GM12801 (cell line): ENCODE data around the gene IFNA13.

ENCODE experiments used
- TF ChIP-seq, protein P1 (sequence below): IDR thresholded peaks from one replicate; pipeline ENCODE4 v1.5.1; 2011; ENCODE audit warnings: control low read depth; ENCODE audit not compliant: insufficient read length; ENCODE audit errors: extremely low read depth

Gene IFNA13

DNA sequence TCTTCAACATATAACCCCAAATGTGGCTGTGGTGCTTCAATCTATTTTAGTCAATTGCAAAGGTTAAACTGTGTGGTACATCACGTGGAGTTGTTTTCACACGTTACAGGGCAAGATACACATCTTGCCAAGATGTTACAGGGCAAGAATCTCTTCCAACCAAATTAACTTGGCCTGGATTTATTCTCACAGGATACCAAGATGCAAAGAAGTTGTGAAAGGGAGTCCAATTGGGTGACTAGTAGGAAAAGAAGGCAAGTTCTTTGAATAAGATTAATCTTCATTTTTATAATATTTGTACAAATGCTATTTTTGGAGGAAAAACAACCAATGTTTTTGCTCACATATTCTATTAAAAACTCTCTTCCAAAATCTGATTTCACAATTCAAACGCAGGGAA is 36.3 kb upstream of the IFNA13 start:
- TF ChIP-seq, protein P1, sequence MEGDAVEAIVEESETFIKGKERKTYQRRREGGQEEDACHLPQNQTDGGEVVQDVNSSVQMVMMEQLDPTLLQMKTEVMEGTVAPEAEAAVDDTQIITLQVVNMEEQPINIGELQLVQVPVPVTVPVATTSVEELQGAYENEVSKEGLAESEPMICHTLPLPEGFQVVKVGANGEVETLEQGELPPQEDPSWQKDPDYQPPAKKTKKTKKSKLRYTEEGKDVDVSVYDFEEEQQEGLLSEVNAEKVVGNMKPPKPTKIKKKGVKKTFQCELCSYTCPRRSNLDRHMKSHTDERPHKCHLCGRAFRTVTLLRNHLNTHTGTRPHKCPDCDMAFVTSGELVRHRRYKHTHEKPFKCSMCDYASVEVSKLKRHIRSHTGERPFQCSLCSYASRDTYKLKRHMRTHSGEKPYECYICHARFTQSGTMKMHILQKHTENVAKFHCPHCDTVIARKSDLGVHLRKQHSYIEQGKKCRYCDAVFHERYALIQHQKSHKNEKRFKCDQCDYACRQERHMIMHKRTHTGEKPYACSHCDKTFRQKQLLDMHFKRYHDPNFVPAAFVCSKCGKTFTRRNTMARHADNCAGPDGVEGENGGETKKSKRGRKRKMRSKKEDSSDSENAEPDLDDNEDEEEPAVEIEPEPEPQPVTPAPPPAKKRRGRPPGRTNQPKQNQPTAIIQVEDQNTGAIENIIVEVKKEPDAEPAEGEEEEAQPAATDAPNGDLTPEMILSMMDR = no peak

DNA sequence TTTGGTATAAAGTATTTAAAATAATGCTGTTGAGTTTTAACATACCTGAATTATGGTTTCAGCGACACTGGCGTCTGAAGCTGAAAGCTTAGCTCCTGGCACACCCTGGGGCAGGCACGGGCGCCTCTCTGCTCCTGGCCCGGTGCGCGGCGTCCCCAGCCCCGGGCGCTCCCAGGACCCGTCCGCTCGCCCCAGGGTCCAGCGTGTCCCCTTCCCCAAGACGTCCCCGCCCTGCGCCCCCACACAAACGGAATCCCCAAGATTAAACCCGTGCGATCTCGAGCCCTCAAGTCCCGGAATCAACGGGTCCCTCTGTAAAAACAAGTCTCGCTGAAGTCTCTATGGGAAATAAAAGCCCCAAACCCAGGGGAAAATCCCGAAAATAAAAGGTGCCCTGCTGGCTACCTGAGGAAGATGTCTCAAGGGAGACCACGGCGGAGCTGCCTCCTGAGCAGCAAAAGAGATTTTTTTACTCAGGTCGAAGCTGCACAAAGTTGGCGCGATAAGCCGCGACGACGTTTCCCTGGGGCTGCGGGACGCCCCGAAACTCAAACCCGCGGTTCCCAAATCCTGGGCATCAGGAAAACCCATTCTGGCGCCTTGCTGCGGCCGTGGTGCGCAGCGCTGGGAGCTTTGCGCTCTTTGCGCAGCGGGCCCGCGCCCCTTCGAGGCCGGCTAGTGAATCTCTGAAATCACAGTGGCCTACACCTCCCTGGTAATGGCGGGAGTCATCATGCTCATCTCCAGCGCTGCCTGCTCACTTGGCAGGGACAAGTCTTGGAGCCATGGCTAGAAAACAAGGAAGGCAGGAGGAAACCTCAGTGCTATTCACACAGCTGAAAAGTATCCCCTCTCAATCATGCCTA is 34.8 kb upstream of the IFNA13 start:
- TF ChIP-seq, protein P1 = no peak

DNA sequence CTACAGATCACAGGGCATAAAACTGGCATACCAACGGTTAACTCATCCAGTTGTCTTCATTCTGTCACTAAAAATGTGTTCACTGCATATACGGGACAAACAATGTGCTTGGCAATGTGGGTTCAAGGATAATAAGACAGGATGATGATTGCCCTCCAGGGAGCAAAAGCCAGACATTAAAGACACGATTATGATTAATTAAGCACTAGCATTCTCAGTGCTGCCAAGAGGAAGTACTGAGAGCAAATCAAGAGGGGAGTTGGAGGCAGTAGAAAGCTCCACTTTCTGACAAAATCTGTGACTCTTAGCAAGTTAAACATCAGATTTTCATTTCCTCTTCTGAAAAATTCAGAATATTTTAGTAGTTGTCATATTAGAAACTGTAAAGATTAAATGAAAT is 32.1 kb upstream of the IFNA13 start:
- TF ChIP-seq, protein P1 = no peak

DNA sequence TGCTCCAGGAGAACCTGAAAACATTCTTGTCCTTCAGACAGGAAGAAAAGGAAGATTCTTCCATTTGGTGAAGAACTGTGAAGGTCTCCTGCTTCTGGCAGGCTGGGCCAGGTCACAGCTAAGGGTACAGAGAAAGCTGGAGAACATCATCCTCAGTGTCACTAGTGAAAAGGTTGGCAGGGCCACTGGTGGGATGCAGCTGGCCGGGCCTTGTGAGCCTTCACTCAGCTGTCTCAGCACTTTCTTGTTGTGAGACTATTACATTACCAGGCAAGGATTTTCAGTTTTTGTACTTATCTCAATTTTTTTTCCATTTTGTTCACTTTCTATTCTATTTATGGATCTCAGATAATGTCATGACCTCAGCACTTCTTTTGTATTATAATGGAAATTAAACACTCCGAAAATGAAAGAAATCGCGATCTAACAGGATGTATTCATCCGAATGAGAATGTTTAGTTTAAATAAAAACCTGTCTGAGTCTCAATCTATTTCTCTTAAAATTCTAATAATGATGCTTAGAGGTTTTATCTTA is 31.2 kb upstream of the IFNA13 start:
- TF ChIP-seq, protein P1 = no peak

DNA sequence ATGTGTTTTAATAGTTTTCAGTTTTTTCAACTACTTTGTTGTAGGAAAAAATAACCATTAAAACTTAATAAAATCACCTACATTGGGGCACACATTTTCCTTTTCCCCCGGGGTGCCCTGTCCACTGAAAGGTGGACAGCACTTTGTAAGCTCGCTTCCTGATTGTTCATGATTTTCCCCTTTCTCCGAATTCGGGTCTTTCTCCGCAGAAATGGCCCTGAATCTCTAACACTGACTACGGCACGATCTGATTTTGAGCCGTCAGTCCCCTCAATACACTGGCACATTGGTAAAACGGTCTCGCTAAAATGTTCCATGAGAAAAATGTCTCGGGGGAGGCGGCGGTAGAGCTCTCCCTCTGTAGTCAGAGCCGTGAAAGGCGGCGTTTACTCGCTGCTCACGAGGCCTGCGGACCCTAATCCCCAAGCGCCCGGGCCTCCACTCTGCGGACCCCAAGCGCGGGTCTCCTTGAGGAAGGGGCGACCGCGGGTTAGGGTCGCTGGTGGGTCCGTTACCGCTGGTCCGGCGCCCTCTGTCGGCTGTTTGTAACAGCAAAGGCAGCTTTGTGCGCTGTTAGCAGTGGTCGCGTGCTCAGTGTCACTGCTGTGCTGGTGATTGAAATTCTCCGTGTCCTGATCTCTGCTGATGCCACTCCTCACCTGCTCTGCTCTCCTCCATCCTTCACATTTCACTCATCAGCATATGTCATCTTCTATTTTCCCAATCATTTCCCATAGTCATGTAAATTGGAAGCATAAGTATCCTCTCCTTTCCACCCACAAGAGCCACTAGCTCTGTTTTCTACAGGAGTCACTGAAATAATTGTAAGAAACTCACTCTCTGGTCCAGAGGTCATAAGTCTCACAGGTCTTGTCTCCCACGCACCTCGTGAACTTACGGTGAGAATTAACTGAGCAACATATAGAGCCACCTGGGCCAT is 28.2 kb upstream of the IFNA13 start:
- TF ChIP-seq, protein P1 = no peak

DNA sequence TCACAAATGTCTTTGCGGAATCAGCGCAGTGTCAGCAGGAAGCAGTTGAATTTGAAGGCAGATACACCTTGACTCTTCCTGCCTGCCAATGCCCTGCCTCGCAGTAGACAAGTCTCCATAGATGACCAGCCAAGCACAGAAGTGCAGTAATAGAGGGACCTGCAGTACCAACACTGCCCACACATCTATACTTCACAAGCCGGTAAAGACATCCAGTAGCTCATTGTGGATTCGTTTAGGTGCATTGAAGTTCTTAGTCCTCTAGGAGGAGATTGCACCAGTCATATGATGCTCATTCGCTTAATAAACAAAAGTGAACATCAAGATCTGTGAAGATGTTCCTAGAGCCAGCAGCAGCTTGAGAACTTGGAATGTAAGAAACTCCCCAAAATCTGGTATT is 24.4 kb upstream of the IFNA13 start:
- TF ChIP-seq, protein P1 = no peak

DNA sequence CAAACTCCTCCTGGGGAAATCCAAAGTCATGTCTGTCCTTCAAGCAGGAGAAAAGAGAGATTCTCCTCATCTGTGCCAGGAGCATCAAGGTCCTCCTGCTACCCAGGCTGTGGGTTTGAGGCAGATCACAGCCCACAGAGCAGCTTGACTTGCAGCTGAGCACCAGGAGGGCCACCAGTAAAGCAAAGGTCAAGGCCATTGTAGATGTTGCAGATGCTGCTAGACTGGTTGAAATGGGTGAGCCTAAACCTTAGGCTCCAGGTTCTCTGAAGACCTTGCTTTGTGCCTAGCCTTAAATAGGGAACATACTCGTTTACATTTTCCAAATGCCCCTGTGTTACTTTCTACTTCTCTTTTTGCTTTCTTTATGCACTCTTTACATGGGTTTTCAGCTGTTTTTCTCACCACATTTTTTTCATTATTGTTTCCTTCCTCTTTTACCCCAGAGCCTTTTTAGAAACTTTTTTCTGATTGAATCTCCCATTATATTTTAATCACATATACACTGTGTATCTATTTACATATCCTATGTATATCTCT is 17.3 kb upstream of the IFNA13 start, which contains the start of gene IFNA2:
TSS of gene IFNA2 (minus strand) at position 268 of the 540 bp plus-strand sequence. CDS start at position 199, 69 bp downstream.
- TF ChIP-seq, protein P1 = no peak
